ENCODE data around the gene IGF1. TPM values are rescaled to one million over a fixed set of nuclear protein-coding genes. Genes with fewer than 3 reads are reported as not detected.

IGF1 gene
- total RNA-seq, 6 experiments from 2014 or later = 18.9 to 115 (median 59.2) TPM

- H3K4me3 ChIP-seq = no peak overlapping the region
- no peak for DNase-seq
- no peak overlapping the region for H3K27ac ChIP-seq
- TF ChIP-seq POLR2A (IDR thresholded peaks at IDR 0.05) (no peak), CTCF (IDR thresholded peaks at IDR 0.05) (no peak)
- no peaks in the 10 kb centered on the region for H3K4me1 ChIP-seq
- no peaks in the 10 kb centered on the region for H3K27me3 ChIP-seq
- 63% methylated on average over 1 of the region's 1 CpG for WGBS (ENCODE audit: insufficient coverage, low coverage, low lambda C conversion rate, missing lambda C conversion rate)
- H3K9me3 ChIP-seq = no peaks in the 10 kb centered on the region
- H3K36me3 ChIP-seq = no peaks in the 10 kb centered on the region
- no peak for ATAC-seq
- intact Hi-C loops (cut with DNase I) = no loop called here
Measured at GRCh38 chr12:102350070-102350469, 130.3 kb downstream of the IGF1 start.

- 90% methylated on average over 2 of the region's 2 CpGs for WGBS (ENCODE audit: insufficient coverage, low coverage, low lambda C conversion rate, missing lambda C conversion rate)
- no peak overlapping the region for H3K27ac ChIP-seq
- ATAC-seq = no peak
- H3K4me1 ChIP-seq = peaks cover 0 to 2% (median 1%) of the 10 kb centered on the region in 4 donors
- DNase-seq = no peak
- TF ChIP-seq POLR2A (IDR thresholded peaks at IDR 0.05) (no peak), CTCF (IDR thresholded peaks at IDR 0.05) (no peak)
- H3K9me3 ChIP-seq = no peaks in the 10 kb centered on the region
- H3K27me3 ChIP-seq = no peaks in the 10 kb centered on the region
- intact Hi-C loops (cut with DNase I) = no loop called here
- no peak overlapping the region for H3K4me3 ChIP-seq
- no peaks in the 10 kb centered on the region for H3K36me3 ChIP-seq
Measured at GRCh38 chr12:102349079-102349478, 131.3 kb downstream of the IGF1 start.

DNA sequence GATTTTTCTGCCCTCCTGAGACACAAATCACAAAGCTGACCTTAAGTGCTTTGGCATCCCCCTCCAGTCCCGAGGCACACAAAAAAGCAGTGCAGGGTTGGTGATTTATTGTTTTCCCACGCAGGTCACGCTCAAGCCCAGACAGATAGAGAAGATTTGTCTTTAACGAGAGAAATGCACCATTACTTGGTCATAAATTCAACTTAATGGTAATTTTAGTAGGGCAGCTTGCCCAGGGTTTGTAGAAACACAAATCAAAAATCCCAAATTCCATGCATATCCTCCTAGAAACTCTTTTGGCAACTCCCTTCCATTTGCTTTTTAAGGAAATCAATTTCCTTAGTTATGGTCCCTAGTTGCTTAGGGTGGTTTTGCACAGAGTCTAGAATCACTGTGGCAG lies 132.6 kb downstream of the IGF1 start:
- ATAC-seq = no peak
- 79% methylated on average over 4 of the region's 4 CpGs for WGBS (ENCODE audit: insufficient coverage, low coverage, low lambda C conversion rate, missing lambda C conversion rate)
- no peaks in the 10 kb centered on the region for H3K9me3 ChIP-seq
- no peak for TF ChIP-seq POLR2A (IDR thresholded peaks at IDR 0.05)
- TF ChIP-seq CTCF (IDR thresholded peaks at IDR 0.05) = no peak
- H3K4me3 ChIP-seq = no peak overlapping the region
- no peak for DNase-seq
- H3K27ac ChIP-seq = no peak overlapping the region
- no peaks in the 10 kb centered on the region for H3K36me3 ChIP-seq
- intact Hi-C loops (cut with DNase I) = no loop called here
- no peaks in the 10 kb centered on the region for H3K27me3 ChIP-seq
- H3K4me1 ChIP-seq = peaks cover 0 to 14% (median 6%) of the 10 kb centered on the region in 4 donors
